Fibroblast of pulmonary artery (primary cell): Measurements from ENCODE around the gene KSR2.

Experiments used
- DNase-seq: peaks from one replicate; pipeline ENCODE4 v3.0.0-alpha.2; 2010; ENCODE audit warnings: low read depth
- H3K4me3 ChIP-seq: replicated peaks from 2 replicates; pipeline ENCODE4 v1.5.1; 2011; ENCODE audit warnings: low read depth, mild to moderate bottlenecking, control low read depth, low read length, moderate library complexity
- CTCF ChIP-seq: IDR thresholded peaks from 2 replicates; pipeline ENCODE4 v1.5.1; 2011; ENCODE audit warnings: mild to moderate bottlenecking, control low read depth, low read length, inconsistent platforms; ENCODE audit errors: missing control alignments

KSR2 gene

GRCh38 chr12:117606945-117607344, 361.8 kb downstream of the KSR2 start:
- TF ChIP-seq CTCF: no peak
- H3K4me3 ChIP-seq: no peak overlapping the region
- DNase-seq: no peak

DNA sequence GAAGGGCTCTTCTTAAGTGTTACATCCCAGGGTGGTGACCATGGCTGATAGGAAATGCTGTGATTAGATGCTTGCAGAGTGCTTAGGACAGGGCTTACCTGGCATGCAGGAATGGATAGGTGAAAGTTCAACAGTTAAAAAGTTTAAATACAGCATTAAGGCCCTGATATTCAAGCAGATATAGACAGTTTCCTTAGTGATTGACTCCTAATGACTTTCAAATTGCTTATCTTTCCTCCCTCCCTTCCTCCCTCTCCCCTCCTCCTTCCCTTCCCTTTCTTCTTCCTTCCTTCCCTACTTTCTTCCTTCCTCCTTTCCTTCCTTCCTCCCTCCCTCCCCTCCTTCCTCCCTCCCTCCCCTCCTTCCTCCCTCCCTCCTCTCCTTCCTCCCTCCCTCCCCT, 362.8 kb downstream of the KSR2 start:
- no peak overlapping the region for H3K4me3 ChIP-seq
- no peak for DNase-seq
- no peak for TF ChIP-seq CTCF

DNA sequence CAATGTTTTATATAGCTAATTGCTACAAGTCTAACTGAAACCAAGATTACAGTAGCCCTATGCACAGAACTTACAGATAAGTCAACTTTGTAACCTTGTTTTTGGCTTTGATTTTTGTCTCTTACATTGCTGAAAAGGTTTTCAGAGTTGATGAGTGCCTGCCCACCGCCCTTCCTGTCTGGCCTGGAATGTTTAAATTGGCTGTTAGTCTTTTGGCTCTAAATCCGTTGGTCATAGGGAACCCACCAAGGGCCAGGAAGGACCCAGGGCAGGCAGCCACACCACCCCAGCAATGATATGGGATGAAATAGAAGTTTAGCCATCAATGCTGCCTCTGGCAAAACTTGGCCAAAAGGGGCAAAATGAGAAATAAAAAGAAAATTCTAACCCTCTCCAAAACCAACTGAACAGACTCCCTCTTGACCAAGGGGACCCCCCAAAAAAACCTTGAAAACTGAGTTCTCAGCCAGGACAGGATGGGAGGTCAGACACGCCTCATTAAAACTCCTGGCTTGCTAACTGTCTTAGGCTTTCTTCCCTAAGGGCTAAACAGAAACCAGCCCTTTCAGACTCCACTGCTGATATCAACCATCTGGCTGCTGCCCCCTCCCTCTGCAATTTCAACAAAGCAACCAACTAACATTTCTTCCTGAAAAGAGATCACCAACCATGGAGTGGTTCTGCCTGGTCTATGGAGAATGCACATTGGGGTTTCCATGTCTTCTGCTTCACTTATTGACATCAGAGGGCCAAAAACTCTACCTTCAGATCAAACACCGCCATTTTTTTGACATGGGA, 365.3 kb downstream of the KSR2 start:
- no peak for DNase-seq
- no peak for TF ChIP-seq CTCF
- no peak overlapping the region for H3K4me3 ChIP-seq

DNA sequence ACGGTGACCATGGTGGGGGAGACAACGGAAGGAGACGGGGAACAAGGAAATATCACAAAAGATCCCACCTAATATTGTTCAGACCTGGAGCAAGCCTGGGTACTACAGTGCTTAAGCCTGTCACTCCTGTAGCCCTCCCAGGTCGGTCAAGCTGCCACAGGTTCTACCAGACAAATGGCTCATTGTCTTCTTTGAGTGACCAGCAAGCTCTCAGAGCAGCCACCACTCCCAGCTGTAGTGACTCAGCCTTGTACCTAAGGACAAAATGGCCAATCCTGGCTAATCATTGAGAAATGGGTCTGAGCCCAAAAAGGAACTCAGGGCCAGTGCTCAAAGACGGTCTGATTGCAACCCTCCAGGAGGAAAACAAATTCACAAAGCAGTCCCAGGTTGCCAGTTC, 368.9 kb downstream of the KSR2 start:
- TF ChIP-seq CTCF: no peak
- no peak overlapping the region for H3K4me3 ChIP-seq
- DNase-seq: no peak

GRCh38 chr12:117596968-117597367, 371.8 kb downstream of the KSR2 start:
- DNase-seq: no peak
- H3K4me3 ChIP-seq: no peak overlapping the region
- TF ChIP-seq CTCF: no peak

GRCh38 chr12:117595751-117596150, 373.0 kb downstream of the KSR2 start:
- DNase-seq: no peak
- H3K4me3 ChIP-seq: no peak overlapping the region
- no peak for TF ChIP-seq CTCF

GRCh38 chr12:117594481-117594880, 374.3 kb downstream of the KSR2 start:
- no peak for TF ChIP-seq CTCF
- H3K4me3 ChIP-seq: no peak overlapping the region
- DNase-seq: no peak
